GM19239 (cell line): ENCODE measurements around the gene PSMD3.

Experiments
- DNase-seq: peaks from one replicate; pipeline ENCODE4 v3.0.0; 2011; ENCODE audit warnings: low spot score; ENCODE audit not compliant: insufficient read length
- FAIRE-seq: peaks from 2 replicates; lab custom pipeline; 2011; peaks lifted over from hg19 to GRCh38; lab: Jason Lieb, UNC

PSMD3 gene

DNA sequence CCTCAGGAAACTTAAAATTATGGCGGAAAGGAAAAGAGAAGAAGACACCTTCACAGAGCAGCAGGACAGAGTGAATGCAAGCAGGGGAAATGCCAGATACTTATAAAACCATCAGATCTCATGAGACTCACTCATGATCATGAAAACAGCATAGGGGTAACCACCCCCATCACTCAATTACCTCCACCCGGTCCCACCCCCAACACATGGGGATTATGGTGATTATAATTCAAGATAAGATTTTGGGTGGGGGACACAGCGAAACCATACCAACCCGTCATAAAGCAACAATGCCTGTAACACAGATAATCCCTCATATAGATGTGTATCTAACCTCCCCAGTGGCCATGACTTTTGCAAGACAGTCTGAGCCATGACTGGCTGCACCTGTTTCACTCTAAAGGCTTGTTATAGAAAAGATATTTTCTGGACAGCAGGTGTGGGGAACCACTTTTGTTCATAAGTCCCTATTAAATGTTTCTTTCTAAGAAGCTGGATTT, 24.8 kb upstream of the PSMD3 start:
- FAIRE-seq: no peak

DNA sequence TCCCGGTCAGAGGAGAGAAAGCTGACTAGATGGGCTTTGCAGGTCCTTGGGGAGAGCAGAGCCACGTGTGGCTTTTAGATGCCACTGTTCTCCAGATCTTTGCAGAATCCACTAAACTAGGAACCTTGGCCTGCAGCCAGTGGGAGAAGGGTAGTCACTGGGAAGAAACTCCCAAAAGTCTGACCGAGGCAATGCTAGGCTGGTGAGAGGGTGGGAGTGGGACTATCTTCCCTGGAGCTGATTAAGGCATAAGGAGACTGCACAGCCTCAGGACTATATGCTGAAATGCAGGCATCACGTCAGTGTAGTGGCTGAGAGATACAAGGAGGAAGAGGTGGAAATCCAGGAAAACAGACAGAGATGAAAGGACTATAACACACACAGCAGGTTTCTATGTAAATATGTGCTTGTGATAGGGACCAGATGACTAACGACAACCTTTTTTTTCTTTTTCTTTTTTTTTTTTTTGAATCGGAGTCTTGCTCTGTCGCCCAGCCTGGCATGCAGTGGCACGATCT, 20.0 kb upstream of the PSMD3 start:
- no peak for FAIRE-seq
- DNase-seq: no peak

More for the DNA sequence above, 24.8 kb upstream of the PSMD3 start:
- no peak for DNase-seq

DNA sequence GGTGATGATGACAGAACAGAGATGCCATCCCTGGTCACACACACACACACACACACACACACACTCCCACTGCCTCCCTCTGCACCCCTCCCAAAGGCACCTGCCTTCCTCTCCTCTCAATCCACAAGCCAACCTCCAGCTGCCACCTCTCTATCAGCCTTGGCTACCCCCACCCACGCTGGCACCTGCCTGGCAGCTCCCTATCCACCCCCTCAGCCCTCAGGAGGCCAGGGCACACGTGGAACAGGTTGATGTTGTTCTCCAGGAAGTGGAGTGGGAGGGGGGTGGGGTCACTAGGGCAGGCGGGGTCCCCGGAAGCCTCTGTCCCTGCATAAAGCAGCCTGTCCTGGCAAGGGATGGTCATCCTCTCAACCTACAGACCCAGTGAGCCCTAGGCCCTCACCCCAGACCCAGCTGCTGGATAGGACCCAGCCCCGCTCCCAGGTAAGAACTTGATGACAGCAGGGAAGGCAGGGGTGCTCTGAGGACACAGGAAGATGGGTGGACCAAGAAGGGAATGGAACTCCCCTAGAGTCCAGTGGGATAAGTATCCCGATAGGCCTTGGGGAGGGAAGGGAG, 17.9 kb upstream of the PSMD3 start, which contains the start of gene GSDMA:
Gene GSDMA, plus strand, starts transcription at position 363 of the 579 bp plus-strand sequence. CDS start 2,684 bp downstream, outside the sequence.
- DNase-seq (no peak), FAIRE-seq (no peak)

DNA sequence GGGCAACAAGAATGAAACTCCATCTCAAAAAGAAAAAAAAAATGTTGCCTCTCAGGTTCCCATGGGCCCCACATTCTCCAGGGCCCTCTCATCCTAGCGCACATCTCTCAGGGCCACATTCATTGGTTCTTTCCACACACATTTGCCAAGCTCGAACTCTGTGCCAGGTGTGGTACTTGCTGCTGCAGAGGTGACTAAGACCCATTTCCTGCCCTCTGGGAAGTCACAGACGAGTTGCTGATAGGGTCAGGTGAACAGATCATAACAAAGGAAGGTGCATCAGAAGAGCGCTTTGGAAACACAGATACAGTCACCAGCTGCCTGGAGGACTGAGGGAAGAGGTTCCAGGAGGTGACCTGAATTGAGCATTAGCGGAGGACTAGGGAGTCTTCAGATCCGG, 16.8 kb upstream of the PSMD3 start:
- FAIRE-seq: no peak
- DNase-seq: no peak

DNA sequence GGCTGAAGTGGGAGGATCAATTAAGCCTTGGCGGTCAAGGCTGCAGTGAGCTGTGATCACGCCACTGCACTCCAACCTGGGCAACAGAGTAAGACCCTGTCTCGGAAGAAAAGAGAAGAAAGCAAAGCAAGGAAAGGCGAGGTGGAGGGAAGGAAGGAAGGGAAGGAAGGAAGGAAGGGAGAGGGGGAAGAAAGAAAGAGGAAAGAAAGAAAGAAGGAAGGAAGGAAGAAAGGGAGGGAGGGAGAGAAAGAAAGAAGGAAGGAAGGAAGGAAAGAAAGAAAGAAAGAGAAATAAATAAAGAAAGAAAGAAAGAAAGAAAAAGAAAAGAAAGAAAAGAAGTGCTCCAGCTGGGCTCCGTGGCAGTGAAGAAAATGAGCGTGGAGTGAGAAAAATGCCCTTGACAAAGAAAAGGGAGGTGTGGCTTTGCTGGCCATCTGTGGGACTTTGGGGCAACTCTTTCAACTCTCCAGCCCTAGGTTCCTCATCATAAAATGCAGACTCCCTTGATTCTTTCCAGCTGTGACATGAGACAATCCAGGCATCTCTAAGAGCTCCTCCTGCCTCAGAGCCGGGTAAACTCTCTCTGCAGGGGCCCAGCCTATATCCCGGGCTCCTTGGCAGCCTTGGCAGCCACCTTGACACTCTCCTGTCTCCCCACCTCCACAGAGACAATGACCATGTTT, 15.4 kb upstream of the PSMD3 start:
- no peak for DNase-seq
- no peak for FAIRE-seq

DNA sequence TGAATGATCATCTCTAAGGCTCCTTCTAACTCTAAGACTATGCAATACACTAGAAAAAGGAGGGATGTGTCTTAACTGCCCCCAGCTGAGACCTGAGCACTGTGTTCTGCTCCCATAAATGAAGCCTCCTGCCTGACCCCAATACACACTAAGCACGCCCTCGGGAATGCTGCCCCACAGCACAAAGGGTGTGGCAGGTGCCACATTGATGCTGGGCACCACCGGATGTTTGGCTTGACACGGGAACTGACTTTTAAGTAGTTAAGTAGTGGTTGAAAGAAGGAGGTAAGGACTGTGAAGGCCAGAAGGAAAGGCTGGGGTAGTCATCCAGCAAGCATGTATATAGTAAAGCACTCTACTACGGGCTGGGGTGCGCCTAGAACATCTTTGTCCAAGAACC, 13.8 kb upstream of the PSMD3 start:
- FAIRE-seq (no peak), DNase-seq (no peak)

DNA sequence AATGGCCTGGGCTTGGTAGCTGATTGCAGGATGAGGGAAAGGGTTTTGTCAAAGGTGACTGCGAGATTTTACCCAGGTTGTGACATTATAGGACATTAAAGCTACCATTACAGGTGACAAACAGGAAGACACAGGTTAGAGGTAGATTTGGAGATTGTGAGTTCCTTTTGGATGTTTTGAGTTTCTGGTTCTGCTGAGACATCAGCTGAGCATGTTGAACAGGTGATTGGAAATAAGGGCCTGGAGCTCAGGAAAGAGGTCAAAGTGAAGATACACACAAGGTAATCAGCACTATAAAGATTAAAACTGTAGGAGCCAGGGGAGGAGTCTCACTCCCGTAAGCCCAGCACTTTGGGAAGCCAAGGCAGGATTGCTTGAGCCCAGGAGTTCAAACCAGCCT, 11.8 kb upstream of the PSMD3 start:
- FAIRE-seq: no peak
- no peak for DNase-seq

DNA sequence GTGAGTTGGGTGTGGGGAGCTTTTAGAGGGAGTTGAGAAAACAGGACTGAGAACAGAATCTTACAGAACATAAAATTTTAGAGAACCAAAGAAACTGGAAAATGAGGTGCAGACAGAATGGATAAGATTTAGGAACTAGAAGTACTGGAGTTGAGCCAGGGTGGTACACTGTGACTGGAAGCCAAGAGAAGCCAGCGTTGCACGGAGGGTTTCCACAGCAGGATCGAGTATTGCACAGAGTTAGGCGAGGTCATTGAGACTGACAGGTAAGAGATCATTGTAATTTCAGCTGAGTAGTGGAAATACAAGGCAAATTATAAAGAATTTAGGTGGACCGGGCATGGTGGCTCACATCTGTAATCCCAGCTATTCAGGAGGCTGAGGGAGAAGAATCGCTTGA, 11.2 kb upstream of the PSMD3 start:
- DNase-seq: no peak
- no peak for FAIRE-seq

DNA sequence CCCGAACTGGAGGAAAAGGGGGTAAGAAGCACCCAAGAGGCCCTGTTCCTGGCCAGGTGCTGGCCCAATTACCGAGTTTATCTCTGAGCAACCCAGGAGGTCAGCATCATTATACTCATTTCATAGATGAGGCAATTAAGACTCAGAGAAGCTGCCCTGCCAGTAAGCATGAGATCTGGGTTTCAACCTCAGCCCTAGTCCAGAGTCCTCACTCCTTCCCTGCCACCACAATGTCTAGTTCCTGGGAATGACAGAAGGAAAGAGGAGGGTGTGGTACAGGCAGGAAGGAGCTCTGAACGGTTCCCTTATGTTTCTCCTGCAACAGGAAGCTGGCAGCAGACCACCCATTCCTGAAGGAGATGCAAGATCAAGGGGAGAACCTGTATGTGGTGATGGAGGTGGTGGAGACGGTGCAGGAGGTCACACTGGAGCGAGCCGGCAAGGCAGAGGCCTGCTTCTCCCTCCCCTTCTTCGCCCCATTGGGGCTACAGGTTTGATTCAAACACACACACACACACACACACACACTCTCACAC, 10.4 kb upstream of the PSMD3 start:
- FAIRE-seq: no peak
- DNase-seq: no peak

DNA sequence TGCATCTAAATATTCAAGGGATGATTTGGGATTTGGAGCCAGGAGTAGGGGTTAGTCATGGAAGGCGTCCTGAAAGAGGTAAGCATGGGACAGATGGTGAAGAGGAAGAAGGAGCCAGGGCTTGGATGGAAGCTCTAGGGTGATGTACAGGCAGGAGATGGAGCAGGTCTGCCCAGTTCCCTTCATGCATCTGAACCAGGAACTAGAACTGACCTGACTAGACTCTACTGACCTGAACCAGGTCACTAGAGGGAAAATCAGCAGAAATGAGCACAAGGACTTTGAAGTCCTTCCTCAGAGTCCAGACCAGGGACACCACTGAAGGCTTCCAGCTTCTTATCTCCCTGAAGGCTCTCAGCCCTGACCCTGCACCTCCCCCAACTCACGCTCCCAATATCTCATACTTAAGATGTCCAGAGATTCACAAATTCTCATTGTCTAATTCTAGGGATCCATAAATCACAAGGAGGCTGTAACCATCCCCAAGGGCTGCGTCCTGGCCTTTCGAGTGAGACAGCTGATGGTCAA, 9.5 kb upstream of the PSMD3 start:
- DNase-seq: no peak
- no peak for FAIRE-seq

DNA sequence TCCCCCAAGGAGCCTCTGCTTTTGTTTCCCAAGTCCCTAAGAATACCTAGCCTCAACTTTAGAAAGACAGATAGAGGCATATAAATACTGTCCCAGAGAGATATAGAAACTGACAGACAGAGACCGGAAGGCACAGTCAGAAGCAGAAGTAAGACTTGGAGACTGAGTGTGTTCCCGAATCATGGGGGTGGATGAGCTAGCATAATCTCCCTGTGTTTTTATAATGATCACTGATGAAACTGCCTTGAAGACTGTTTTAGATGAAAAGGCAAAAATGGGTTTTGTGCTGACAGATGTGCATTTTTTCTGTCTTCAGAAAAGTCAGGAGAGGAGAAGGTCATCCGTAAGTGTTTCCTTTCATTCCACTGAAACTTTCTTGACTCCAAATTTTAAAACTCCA, 8.3 kb upstream of the PSMD3 start:
- no peak for FAIRE-seq
- no peak for DNase-seq

DNA sequence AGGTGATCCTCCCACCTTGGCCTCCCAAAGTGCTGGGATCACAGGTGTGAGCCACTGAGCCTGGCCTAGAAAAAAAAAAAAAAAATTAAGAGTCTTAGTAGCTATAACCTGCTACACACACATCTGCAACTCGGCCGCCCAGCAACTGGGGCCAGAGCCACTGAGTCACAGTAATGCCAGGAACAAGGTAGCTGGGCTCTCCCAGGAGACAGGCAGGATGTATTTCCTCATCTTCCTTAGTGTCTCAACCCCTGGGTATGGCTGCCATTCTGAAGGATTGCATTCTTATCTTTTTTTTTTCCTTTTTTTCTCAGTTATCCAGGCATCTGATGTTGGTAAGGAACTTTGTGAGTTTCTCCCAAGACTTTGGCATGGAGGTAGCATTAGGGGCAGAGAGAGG, 7.1 kb upstream of the PSMD3 start:
- no peak for DNase-seq
- FAIRE-seq: no peak

DNA sequence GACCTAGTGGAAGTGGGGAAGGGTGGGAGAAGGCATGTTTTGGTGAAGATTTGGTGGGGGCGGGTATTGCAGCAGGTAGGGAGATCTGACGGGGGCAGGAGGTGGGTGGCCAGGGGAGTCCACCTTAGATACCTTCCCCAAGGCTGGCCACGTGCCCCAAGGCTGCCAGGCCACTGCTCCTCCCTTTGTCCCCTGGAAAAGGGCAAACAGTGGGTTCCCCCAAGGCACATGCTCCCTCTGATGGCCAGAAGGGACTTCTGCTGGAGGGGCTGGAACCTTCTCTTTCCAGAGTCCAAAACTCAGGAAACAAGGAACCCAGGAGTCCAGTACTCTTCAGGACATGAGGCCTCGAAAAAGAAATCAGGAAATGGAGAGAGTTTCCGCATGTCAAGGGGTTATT, 6.2 kb upstream of the PSMD3 start:
- FAIRE-seq (no peak), DNase-seq (no peak)

DNA sequence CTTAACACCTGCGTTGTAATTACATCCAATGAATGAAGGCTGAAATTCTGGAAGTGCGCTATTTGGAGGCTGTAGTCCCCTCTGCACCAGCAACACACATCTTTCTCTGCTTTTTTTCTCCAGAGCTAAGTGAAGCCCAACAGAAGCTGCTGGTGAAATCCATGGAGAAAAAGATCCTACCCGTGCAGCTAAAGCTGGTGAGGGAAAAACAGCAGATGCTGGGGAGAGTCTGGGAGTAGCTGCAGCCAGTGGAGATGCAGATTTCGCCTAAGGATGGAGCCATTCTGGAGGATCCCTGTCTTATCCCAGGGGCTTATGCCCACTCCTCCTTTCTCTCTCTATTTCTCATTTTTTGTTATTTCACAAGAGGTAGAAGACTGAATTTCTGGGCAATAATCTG, 4.8 kb upstream of the PSMD3 start:
- FAIRE-seq (no peak), DNase-seq (no peak)

DNA sequence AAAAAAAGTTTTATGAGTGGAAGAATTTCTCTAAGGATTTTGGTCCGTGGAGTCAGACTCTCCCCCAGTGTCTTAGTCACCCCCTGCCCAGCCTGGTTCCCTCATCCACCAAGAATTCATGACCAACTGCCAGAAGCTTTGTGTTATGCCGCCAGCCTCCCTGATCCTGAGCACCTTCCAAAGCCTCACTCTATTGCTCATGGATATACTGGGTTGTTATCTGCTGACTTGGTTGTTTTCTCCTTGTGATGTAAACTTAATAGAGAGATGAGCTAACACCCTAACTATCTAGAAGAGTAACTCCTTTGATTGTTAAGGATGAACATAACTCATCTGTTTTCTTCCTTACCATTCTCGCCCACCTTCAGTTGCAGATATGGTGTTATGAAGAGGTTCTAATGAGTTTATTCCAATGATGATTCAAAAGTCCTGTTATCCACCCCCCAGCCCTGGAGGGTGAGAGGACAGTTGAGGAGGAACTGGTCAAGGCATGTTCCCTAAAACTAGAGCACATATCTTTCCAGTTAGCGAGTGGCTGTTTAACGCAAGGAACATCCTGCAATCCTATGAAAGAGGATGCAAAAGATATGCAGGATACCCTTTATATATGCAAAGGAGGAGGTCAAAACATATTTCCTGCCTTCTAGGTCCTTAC, 1.5 kb upstream of the PSMD3 start:
- peak; percentile 11 for FAIRE-seq
- no peak for DNase-seq

DNA sequence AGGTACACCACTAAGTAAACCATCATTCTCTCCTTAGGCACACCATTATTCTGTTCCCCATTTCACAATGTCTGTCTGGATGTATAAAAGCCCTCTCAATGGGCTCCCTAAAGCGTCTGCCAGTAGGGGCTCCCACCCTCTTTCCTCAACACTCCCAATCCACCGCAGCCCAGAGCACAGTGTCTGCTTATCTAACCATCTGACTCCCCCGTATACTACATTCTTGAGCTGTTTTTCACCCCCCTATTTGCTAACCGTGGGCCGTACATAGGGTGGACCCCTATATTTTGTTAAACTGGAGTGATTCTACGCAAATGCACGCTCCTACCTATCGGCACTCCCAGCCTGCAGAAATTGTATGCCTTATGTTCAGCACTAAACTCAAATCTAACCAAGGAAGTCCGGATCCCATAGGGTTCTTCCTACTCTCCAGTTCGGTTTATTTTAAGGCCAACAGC, 685 bp upstream of the PSMD3 start:
- peak; percentile 52 for FAIRE-seq
- DNase-seq: no peak

DNA sequence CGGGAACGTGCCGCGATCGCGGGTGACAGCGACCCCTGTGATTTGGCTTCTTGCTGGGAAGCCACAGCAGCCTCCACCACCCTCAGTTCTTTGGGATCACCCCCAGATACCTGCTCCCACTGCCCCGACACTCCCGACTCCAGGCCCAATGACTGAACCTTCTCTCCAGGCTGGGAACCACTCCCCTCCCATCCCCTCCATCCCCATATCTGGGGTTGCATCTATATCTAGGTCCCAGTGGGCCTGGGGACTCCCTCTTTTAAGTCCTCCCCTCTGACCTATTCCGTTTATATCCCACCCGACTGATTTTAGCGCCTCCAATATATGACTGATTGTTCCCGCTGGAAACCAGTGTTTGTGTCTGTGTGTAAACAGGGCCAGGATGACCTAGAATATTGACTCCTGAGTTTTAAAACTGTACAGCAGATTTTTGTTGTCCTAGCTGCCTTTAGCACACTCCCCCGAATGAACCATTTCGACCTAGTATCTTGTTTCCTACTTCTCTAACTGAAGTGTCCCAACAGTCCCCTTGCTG, 667 bp downstream of the PSMD3 start:
- peak; percentile 57 for FAIRE-seq

DNA sequence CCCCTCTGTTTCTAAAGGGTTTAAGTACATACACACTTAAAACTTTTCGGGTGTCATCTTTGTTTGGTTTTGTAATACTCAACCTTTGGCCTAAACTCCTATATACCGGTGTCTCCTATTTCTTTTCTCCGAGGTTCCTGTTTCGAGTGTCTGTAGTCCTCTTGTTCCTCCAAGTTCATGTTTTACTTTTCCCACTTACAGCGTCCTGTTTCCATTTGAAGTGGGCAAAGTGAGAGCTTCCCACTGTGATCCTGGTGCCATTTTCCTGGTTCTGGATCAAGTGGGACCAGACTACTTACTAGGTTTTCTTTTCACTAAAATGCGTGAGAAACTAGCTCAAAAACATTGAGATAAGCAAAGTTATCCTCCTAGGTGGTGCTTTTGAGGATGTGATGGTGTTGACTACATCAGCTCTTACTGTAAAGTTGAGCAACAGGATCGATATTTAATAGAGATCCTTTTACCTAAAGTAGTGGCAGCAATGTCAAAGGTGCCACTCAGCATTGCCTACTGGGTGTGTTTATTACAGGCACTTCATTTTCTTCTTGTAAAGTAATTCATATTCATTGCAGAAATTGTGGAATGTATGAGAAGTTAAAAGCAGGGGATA, 1.3 kb downstream of the PSMD3 start:
- DNase-seq (no peak), FAIRE-seq (no peak)

More for the DNA sequence above, 667 bp downstream of the PSMD3 start:
- DNase-seq: no peak

DNA sequence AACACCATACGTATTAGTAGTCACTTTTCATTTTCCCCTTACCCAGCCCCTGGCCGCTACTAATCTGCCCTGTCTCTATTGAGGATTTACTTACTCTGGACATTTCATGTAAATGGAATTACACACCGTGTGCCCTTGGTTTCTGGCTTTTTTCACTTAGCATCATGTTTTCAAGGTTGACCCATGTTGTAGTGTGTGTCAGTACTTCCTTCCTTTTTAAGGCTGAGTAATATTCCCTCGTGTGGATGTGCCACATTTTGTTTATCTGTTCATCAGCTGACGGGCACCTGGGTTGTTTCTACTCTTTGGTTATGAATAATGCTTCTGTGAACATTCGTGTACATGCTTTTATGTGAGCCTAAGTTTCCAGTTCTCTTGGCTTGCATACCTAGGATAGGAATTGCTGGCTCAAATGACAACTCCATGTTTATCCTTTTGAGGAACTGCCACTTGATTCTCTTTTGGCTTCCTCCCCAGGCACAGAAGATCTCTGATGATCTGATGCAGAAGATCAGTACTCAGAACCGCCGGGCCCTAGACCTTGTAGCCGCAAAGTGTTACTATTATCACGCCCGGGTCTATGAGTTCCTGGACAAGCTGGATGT, 7.7 kb downstream of the PSMD3 start:
- DNase-seq: no peak
- FAIRE-seq: no peak

DNA sequence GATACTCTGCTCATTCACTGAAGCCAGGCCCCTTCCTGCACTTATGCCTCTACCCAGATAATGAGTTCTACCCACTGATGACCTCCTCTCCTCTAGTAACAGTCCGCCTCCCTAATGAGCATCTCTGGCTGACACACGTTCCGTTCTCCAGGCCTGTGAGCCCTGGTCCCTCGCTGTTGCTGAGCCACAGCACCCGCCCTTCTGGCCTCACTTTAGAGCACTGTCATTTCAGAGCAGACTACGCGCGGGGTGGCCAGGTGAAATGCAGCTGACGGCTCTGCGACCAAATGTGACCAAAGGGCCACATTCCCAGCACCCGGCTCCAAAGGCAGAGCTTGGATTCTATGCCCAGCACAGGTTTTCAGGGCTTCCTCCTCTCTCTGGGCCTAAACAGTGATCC, 13.8 kb downstream of the PSMD3 start:
- DNase-seq (no peak), FAIRE-seq (no peak)
